Panc1 (cell line): ENCODE data around the gene SPARC. TPM values are rescaled to one million over a fixed set of nuclear protein-coding genes. Genes with fewer than 3 reads are reported as not detected.

Experiments
- ATAC-seq: fragments of 200-7000 bp; cut with Tn5 transposase; 2 replicates; pipeline ENCODE4 v1.9.1; 2020; ENCODE audit warnings: mild to moderate bottlenecking, moderate library complexity
- BruUV-seq: library from RNA; stranded (reverse); fragments of 400-500 nt; replicated peaks from 2 replicates; lab custom pipeline; 2021; lab: Mats Ljungman, UMichigan
- CTCF ChIA-PET: fragments of 300-600 bp; sonication (Branson Sonifier 250); formaldehyde crosslinking; loops from one replicate; lab custom pipeline; 2022; ENCODE audit warnings: antibody characterized with exemption; lab: Charles Lee
- POLR2A ChIA-PET: fragments of 300-600 bp; sonication (Branson Sonifier 250); formaldehyde crosslinking; loops from one replicate; lab custom pipeline; 2022; ENCODE audit warnings: antibody characterized with exemption; lab: Charles Lee
- DNase-seq: peaks from one replicate; pipeline ENCODE4 v3.0.0-alpha.2; 2010; ENCODE audit warnings: low read depth, low spot score
- H3K27ac ChIP-seq: 2 replicates; pipeline ENCODE4 v1.5.1; 2011; ENCODE audit warnings: mild to moderate bottlenecking, low read length, inconsistent platforms
- H3K27me3 ChIP-seq: fragments of 200-500 bp; sonication (Bioruptor generic); 2 replicates; pipeline ENCODE4 v1.6.0; 2014; ENCODE audit warnings: low read length, inconsistent platforms; ENCODE audit not compliant: control insufficient read depth, insufficient read depth
- H3K36me3 ChIP-seq: fragments of 200-500 bp; sonication (Bioruptor generic); 2 replicates; pipeline ENCODE4 v1.5.1; 2014; ENCODE audit warnings: inconsistent platforms, mild to moderate bottlenecking, low read length, moderate library complexity; ENCODE audit not compliant: control insufficient read depth, insufficient read depth
- H3K4me1 ChIP-seq: 2 replicates; pipeline ENCODE4 v1.5.1; 2011; ENCODE audit warnings: inconsistent platforms, mild to moderate bottlenecking, low read length, moderate library complexity; ENCODE audit not compliant: control insufficient read depth, insufficient read depth
- H3K4me3 ChIP-seq, 2 experiments: 2 replicates each; pipeline ENCODE4 v1.5.1; 2011 to 2012; ENCODE audit warnings: low read depth in 2 of 2, low read length in 2 of 2, mild to moderate bottlenecking in 2 of 2, inconsistent platforms in 1 of 2, moderate library complexity in 1 of 2
- H3K9me3 ChIP-seq: fragments of 200-500 bp; sonication (Bioruptor generic); 2 replicates; pipeline ENCODE4 v1.5.1; 2014; ENCODE audit warnings: low read depth, mild to moderate bottlenecking, inconsistent platforms, low read length, moderate library complexity; ENCODE audit not compliant: control insufficient read depth, insufficient read depth
- CTCF ChIP-seq: fragments of 450-650 bp; IDR thresholded peaks from 2 replicates; pipeline ENCODE4 v1.5.1; 2017; ENCODE audit warnings: mild to moderate bottlenecking
- POLR2AphosphoS5 ChIP-seq: IDR thresholded peaks from 2 replicates; pipeline ENCODE4 v1.6.1; 2012; ENCODE audit warnings: mild to moderate bottlenecking, low read depth, low read length, moderate library complexity
- SIN3A ChIP-seq: IDR thresholded peaks from 2 replicates; pipeline ENCODE4 v1.6.1; 2012; ENCODE audit warnings: low read depth, mild to moderate bottlenecking, low read length, moderate library complexity, borderline replicate concordance; ENCODE audit not compliant: insufficient read depth
- TCF7L2 ChIP-seq: IDR thresholded peaks from 2 replicates; pipeline ENCODE4 v1.6.1; 2011; ENCODE audit warnings: mild to moderate bottlenecking, low read depth, low read length, inconsistent platforms
- in situ Hi-C: cut with HindIII; loops from 2 replicates; pipeline ENCODE4 v1.10.0; 2016; ENCODE audit warnings: low sequenced_read_pairs, low pct_unique_long_range_greater_than_20kb
- intact Hi-C: fragments of 100-400 bp; cut with micrococcal nuclease; formaldehyde crosslinking; loops from one replicate; pipeline ENCODE4 v1.10.0; 2022; ENCODE audit not compliant: unreplicated experiment
- total RNA-seq: library from RNA; stranded (reverse); gene quantifications from one replicate; pipeline ENCODE4 v1.2.1, GENCODE V29; 2021; ENCODE audit not compliant: unreplicated experiment
- TF ChIP-seq, protein P1 (sequence below), 2 experiments: IDR thresholded peaks; 2 replicates each; pipeline ENCODE4 v1.6.1; 2011 to 2012; ENCODE audit warnings: low read depth in 2 of 2, control low read depth in 1 of 2, low read length in 1 of 2, mild to moderate bottlenecking in 1 of 2, moderate library complexity in 1 of 2; ENCODE audit not compliant: insufficient read depth in 1 of 2

Gene SPARC
- total RNA-seq, 1 experiment from 2014 or later: 228 TPM

DNA sequence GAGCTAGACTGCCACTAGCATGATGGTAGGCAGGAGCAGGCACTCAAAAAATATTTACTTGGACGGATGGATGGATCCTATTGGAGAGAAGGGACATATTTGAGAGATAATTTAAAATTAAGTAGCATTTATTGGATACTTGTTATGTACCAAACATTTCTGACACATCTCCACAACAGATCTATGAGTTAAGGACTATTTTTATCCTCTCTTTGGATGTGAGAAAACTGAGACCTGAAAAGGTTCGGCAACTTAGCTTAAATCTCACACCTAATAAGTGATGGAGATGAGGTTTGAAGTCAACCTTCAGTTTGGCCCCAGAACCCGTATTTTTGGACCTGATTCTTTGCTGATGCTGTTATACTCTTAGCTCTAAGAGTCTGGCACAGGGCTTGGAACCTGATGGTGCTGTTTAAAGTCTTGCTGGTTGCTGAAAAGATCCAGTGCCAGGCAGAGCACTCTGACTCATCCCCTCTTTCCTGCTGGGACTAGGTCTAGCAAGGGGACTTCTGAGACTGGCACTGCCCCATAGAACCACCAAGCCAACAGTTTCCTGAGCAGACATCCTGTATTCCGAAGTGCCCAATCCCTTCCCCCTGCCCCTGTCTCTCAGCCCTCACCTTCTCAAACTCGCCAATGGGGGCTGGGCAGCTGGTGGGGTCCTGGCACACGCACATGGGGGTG lies 15.6 kb downstream of the SPARC start:
- CTCF ChIA-PET: interaction anchor here (1.0 kb wide), 1 partner anchor 12 kb away, joined by 3 read pairs; no protein-coding TSS in a partner anchor
- peaks cover 28% of the 10 kb centered on the region for H3K4me1 ChIP-seq
- in situ Hi-C loops: no loop called here
- TF ChIP-seq POLR2AphosphoS5 (no peak), TCF7L2 (no peak), CTCF (no peak), SIN3A (no peak)
- TF ChIP-seq, protein P1, sequence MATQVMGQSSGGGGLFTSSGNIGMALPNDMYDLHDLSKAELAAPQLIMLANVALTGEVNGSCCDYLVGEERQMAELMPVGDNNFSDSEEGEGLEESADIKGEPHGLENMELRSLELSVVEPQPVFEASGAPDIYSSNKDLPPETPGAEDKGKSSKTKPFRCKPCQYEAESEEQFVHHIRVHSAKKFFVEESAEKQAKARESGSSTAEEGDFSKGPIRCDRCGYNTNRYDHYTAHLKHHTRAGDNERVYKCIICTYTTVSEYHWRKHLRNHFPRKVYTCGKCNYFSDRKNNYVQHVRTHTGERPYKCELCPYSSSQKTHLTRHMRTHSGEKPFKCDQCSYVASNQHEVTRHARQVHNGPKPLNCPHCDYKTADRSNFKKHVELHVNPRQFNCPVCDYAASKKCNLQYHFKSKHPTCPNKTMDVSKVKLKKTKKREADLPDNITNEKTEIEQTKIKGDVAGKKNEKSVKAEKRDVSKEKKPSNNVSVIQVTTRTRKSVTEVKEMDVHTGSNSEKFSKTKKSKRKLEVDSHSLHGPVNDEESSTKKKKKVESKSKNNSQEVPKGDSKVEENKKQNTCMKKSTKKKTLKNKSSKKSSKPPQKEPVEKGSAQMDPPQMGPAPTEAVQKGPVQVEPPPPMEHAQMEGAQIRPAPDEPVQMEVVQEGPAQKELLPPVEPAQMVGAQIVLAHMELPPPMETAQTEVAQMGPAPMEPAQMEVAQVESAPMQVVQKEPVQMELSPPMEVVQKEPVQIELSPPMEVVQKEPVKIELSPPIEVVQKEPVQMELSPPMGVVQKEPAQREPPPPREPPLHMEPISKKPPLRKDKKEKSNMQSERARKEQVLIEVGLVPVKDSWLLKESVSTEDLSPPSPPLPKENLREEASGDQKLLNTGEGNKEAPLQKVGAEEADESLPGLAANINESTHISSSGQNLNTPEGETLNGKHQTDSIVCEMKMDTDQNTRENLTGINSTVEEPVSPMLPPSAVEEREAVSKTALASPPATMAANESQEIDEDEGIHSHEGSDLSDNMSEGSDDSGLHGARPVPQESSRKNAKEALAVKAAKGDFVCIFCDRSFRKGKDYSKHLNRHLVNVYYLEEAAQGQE (IDR thresholded peaks at IDR 0.05; ENCODE audit: insufficient read depth in 1 of 2, low read depth in 2 of 2, low read length in 1 of 2): no peak
- intact Hi-C loops: no loop called here
- peak overlapping the region; percentile 75; the same call in 1 of the 2 replicates for H3K27ac ChIP-seq
- H3K9me3 ChIP-seq: no peaks in the 10 kb centered on the region
- ATAC-seq (no peak), DNase-seq (no peak)
- H3K4me3 ChIP-seq: no peak overlapping the region
- H3K27me3 ChIP-seq: no peaks in the 10 kb centered on the region
- no peaks in the 10 kb centered on the region for H3K36me3 ChIP-seq
- no TSS peak for BruUV-seq
- POLR2A ChIA-PET: interaction anchor here (0.6 kb wide), 1 partner anchor 32 kb away, joined by 3 read pairs; no protein-coding TSS in a partner anchor

- Histone ChIP-seq H3K4me3 (no peak overlapping the region), H3K36me3 (no peaks in the 10 kb centered on the region), H3K4me1 (peaks cover 28% of the 10 kb centered on the region), H3K27ac (peak overlapping the region; percentile 75), H3K27me3 (no peaks in the 10 kb centered on the region), H3K9me3 (no peaks in the 10 kb centered on the region)
- BruUV-seq: no TSS peak
- ChIA-PET POLR2A (interaction anchor here (0.6 kb wide), 1 partner anchor 33 kb away, joined by 3 read pairs; no protein-coding TSS in a partner anchor), CTCF (no interaction called here)
- ATAC-seq (0 out of 2 replicates have a peak, but pooled peaks have one; percentile 15), DNase-seq (no peak)
- TF ChIP-seq, protein P1 (IDR thresholded peaks at IDR 0.05; ENCODE audit: insufficient read depth in 1 of 2, low read depth in 2 of 2, low read length in 1 of 2): no peak
- TF ChIP-seq CTCF: no peak
- TF ChIP-seq POLR2AphosphoS5: no peak
- no peak for TF ChIP-seq SIN3A
- no peak for TF ChIP-seq TCF7L2
- intact Hi-C loops: no loop called here
- in situ Hi-C loops: no loop called here
Observed at GRCh38 chr5:151670083-151670686, 16.5 kb downstream of the SPARC start.
